A549 treated with GW870086 at 1 μM for 4 hours (cell line): Measurements from ENCODE around the gene LMCD1. TPM values are rescaled to one million over a fixed set of nuclear protein-coding genes. Genes with fewer than 3 reads are reported as not detected.

Experiments used
- total RNA-seq: library from RNA; stranded (reverse); fragments of 200-300 nt; extraction: Qiagen RNA extraction; gene quantifications from 5 replicates; pipeline ENCODE4 v1.2.3, GENCODE V29; 2022; ENCODE audit warnings: low read depth

Gene LMCD1, protein sequence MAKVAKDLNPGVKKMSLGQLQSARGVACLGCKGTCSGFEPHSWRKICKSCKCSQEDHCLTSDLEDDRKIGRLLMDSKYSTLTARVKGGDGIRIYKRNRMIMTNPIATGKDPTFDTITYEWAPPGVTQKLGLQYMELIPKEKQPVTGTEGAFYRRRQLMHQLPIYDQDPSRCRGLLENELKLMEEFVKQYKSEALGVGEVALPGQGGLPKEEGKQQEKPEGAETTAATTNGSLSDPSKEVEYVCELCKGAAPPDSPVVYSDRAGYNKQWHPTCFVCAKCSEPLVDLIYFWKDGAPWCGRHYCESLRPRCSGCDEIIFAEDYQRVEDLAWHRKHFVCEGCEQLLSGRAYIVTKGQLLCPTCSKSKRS
- total RNA-seq, result 63.0 to 73.8 TPM (median 69.9 TPM) in 5 replicates

GRCh38 chr3:8501371-8502131 lies at the start of gene LMCD1:
Gene LMCD1 (plus strand): TSS chr3:8501823. CDS start chr3:8501939, 116 bp downstream.

Other genes starting within 250 kb of the LMCD1 start
- gene SSUH2, start 143.0 kb downstream of the LMCD1 start, total RNA-seq, result 0.86 to 2.0 TPM (median 1.6 TPM) in 5 replicates
- 0.31 TPM in 1 of 5 replicates, not detected in the others for gene CAV3, start 232.0 kb downstream of the LMCD1 start, total RNA-seq